Esophagus muscularis mucosa (tissue), 4 donors: ENCODE data around the gene TRAF1. TPM values are rescaled to one million over a fixed set of nuclear protein-coding genes. Genes with fewer than 3 reads are reported as not detected.

Source experiments
- DNase-seq: peaks from one replicate; pipeline ENCODE4 v3.0.0-alpha.2; 2017; ENCODE audit errors: extremely low spot score
- H3K27ac ChIP-seq, 4 donors: fragments of 200-600 bp; sonication (generic); replicated peaks in 1 of 4; 1 replicate in 3 of 4; 2 replicates in 1 of 4; pipeline ENCODE4 v1.5.1; 2016 to 2019; ENCODE audit warnings: mild to moderate bottlenecking in 1 of 4
- H3K27me3 ChIP-seq, 4 donors: fragments of 200-600 bp; sonication (generic); one replicate each; pipeline versions ENCODE4 v1.5.1 to v1.6.0; 2016 to 2019
- H3K36me3 ChIP-seq, 4 donors: fragments of 200-600 bp; sonication (generic); one replicate each; pipeline ENCODE4 v1.5.1; 2016 to 2019
- H3K4me1 ChIP-seq, 4 donors: fragments of 200-600 bp; sonication (generic); one replicate each; pipeline ENCODE4 v1.5.1; 2016 to 2019
- H3K4me3 ChIP-seq, 4 donors: fragments of 200-600 bp; sonication (generic); 1 replicate in 2 of 4; 2 replicates in 2 of 4; pipeline ENCODE4 v1.5.1; 2016 to 2019; ENCODE audit warnings: mild to moderate bottlenecking in 4 of 4, moderate library complexity in 1 of 4
- H3K9me3 ChIP-seq, 4 donors: fragments of 200-600 bp; sonication (generic); 1 replicate in 3 of 4; 2 replicates in 1 of 4; pipeline ENCODE4 v1.5.1; 2016 to 2019
- EP300 ChIP-seq: sonication (generic); formaldehyde crosslinking; IDR thresholded peaks from one replicate; pipeline ENCODE4 v1.6.1; 2017; ENCODE audit warnings: antibody characterized with exemption
- POLR2A ChIP-seq: fragments of 450-650 bp; IDR thresholded peaks from one replicate; pipeline ENCODE4 v1.6.1; 2017; ENCODE audit warnings: antibody characterized with exemption, moderate library complexity, mild to moderate bottlenecking, low read depth
- POLR2AphosphoS5 ChIP-seq, 2 donors: sonication (generic); formaldehyde crosslinking; IDR thresholded peaks; one replicate each; pipeline ENCODE4 v1.6.1; 2017; ENCODE audit warnings: antibody characterized with exemption in 2 of 2
- WGBS: methylation state at CpG from one replicate; pipeline ENCODE4 v1.1.5; 2018; 5-methylcytosine and 5-hydroxymethylcytosine counted together
- intact Hi-C: fragments of 100-400 bp; cut with DNase I; formaldehyde crosslinking; loops from one replicate; pipeline ENCODE4 v1.15.1; 2023
- total RNA-seq, 4 donors: library from RNA; depleted of rRNA; stranded (reverse); fragments of >200 nt; gene quantifications; one replicate each; pipeline versions ENCODE4 v1.1.0 to v1.2.1, GENCODE V29; 2016
- TF ChIP-seq, protein P1 (sequence below), 3 experiments: fragments of 200-600 bp in 2 of 3; fragments of 450-650 bp in 1 of 3; sonication (generic) in 2 of 3; IDR thresholded peaks; one replicate each; pipeline ENCODE4 v1.5.1; 2017 to 2019; ENCODE audit warnings: antibody characterized with exemption in 3 of 3, mild to moderate bottlenecking in 2 of 3, moderate library complexity in 1 of 3

The TRAF1 gene
- total RNA-seq, 4 donors from 2014 or later, result 4.0 to 7.4 (median 5.5) TPM

GRCh38 chr9:120878188-120879130 lies 48.1 kb downstream of the TRAF1 start:
- Histone ChIP-seq H3K27ac (peak overlapping the region in 3 of 4 donors; percentile 95 to 100 (median 99)), H3K36me3 (peaks cover 7 to 16% (median 10%) of the 10 kb centered on the region in 4 donors), H3K27me3 (peaks cover 0 to 4% (median 0%) of the 10 kb centered on the region in 4 donors), H3K4me3 (peak overlapping the region in 3 of 4 donors; percentile 70 to 97 (median 86)), H3K9me3 (no peaks in the 10 kb centered on the region), H3K4me1 (peaks cover 15 to 30% (median 21%) of the 10 kb centered on the region in 4 donors)
- 84% methylated on average over 8 of the region's 8 CpGs for WGBS
- TF ChIP-seq POLR2A, result no peak
- no peak for TF ChIP-seq EP300
- TF ChIP-seq POLR2AphosphoS5 (IDR thresholded peaks at IDR 0.05), result no peak
- TF ChIP-seq, protein P1, sequence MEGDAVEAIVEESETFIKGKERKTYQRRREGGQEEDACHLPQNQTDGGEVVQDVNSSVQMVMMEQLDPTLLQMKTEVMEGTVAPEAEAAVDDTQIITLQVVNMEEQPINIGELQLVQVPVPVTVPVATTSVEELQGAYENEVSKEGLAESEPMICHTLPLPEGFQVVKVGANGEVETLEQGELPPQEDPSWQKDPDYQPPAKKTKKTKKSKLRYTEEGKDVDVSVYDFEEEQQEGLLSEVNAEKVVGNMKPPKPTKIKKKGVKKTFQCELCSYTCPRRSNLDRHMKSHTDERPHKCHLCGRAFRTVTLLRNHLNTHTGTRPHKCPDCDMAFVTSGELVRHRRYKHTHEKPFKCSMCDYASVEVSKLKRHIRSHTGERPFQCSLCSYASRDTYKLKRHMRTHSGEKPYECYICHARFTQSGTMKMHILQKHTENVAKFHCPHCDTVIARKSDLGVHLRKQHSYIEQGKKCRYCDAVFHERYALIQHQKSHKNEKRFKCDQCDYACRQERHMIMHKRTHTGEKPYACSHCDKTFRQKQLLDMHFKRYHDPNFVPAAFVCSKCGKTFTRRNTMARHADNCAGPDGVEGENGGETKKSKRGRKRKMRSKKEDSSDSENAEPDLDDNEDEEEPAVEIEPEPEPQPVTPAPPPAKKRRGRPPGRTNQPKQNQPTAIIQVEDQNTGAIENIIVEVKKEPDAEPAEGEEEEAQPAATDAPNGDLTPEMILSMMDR (IDR thresholded peaks at IDR 0.05), result no peak
- intact Hi-C loops, result no loop called here
- no peak for DNase-seq

DNA sequence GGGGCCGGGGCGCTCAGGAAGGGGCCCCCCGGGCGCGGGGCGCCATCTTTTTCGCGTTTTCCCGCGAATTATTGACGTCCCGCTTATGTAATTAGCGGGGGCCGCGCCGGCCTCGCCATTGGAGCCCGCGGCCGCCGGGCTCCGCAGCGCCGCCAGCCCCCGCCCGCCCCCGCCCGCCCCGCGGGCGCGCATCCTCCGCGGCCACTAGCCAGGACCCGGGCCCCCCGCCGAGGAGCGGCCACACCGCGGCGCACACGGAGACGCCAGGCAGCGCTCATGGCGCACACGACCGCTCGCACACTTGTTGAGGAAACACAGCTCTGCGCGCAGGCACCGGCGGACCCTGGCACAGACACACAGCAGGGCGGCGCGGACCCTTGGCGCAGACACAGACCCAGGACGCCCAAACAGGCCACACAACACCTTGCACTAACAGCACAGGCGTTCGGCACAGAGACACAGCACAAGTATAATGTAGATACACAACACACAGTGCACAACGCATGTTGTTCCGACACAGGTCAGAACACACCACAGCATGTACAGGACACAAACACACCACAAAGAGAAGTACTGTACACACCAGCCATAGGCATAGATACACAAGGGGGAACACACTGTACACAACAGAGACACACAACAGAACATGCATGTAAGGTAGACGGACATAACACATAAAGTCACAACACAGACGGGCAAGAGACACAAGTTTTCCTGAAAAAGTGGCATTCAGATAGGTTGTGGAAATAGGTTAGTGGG lies 49.1 kb downstream of the TRAF1 start:
- Histone ChIP-seq H3K4me1 (peaks cover 15 to 30% (median 21%) of the 10 kb centered on the region in 4 donors), H3K4me3 (peak overlapping the region; percentile 70 to 97 (median 86)), H3K36me3 (peaks cover 8 to 26% (median 19%) of the 10 kb centered on the region in 4 donors), H3K27me3 (peaks cover 0 to 4% (median 0%) of the 10 kb centered on the region in 4 donors), H3K9me3 (no peaks in the 10 kb centered on the region), H3K27ac (peak overlapping the region; percentile 95 to 100 (median 99))
- intact Hi-C loops, result loop anchor here (2.0 kb wide), 1 partner anchor 49 kb away; the partner anchor contains the start of gene TRAF1
- DNase-seq, result no peak
- TF ChIP-seq, protein P1 (IDR thresholded peaks at IDR 0.05), result peak in 2 of 3 experiments; percentile 9 to 10
- TF ChIP-seq POLR2AphosphoS5 (IDR thresholded peaks at IDR 0.05) (peak; percentile 62 to 64), POLR2A (no peak)
- 8% methylated on average over 13 of the region's 63 CpGs for WGBS

DNA sequence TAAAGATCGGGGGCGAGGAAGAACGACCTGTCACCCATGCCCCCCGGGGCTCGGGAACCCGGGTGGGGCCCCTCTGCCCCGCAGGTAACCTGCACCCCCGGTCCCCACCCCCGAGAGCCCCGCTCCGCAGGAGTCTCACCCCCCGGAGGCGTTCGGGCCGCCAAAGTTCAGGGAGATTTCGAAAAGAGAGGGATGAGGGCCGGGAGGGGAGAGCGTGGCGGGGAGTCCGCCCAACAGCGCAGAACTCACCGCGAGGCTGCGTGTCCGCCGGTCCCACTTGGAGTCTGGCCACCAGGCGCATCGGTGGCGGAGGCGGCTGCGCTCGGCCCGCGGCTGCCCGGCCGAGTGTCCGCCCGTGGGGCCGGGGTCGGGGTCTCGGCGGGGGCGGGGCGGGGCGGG lies 49.8 kb downstream of the TRAF1 start, which contains the start of gene PHF19:
Gene PHF19 (minus strand): TSS at position 347 of the 399 bp plus-strand sequence. CDS start 2,447 bp downstream, outside the sequence.
- TF ChIP-seq POLR2AphosphoS5 (IDR thresholded peaks at IDR 0.05), result no peak
- TF ChIP-seq, protein P1 (IDR thresholded peaks at IDR 0.05), result no peak
- no peak for TF ChIP-seq EP300
- no peak for TF ChIP-seq POLR2A
- no peak for DNase-seq
- WGBS, result 1% methylated on average over 25 of the region's 45 CpGs
- intact Hi-C loops, result loop anchor here (2.0 kb wide), 1 partner anchor 50 kb away; the partner anchor contains the start of gene TRAF1
- Histone ChIP-seq H3K36me3 (peaks cover 8 to 31% (median 26%) of the 10 kb centered on the region in 4 donors), H3K4me1 (peaks cover 15 to 30% (median 21%) of the 10 kb centered on the region in 4 donors), H3K9me3 (no peaks in the 10 kb centered on the region), H3K27me3 (peaks cover 0 to 4% (median 0%) of the 10 kb centered on the region in 4 donors), H3K4me3 (peak within 1 kb of the TSS; percentile 70 to 97 (median 86)), H3K27ac (peak within 1 kb of the TSS; percentile 95 to 100 (median 99))

GRCh38 chr9:120875954-120876841 lies 50.4 kb downstream of the TRAF1 start:
- Histone ChIP-seq H3K27me3 (peaks cover 0 to 4% (median 0%) of the 10 kb centered on the region in 4 donors), H3K4me1 (peaks cover 15 to 30% (median 21%) of the 10 kb centered on the region in 4 donors), H3K9me3 (no peaks in the 10 kb centered on the region), H3K4me3 (peak overlapping the region; percentile 70 to 97 (median 86)), H3K27ac (peak overlapping the region; percentile 95 to 100 (median 99)), H3K36me3 (peaks cover 8 to 34% (median 28%) of the 10 kb centered on the region in 4 donors)
- peak; percentile 97 for DNase-seq
- TF ChIP-seq POLR2A, result no peak
- TF ChIP-seq, protein P1 (IDR thresholded peaks at IDR 0.05), result peak in 1 of 3 experiments; percentile 7
- peak; percentile 80 to 84 for TF ChIP-seq POLR2AphosphoS5 (IDR thresholded peaks at IDR 0.05)
- TF ChIP-seq EP300, result no peak
- 3% methylated on average over 26 of the region's 65 CpGs for WGBS
- intact Hi-C loops, result loop anchor here (2.0 kb wide), 1 partner anchor 51 kb away; the partner anchor contains the start of gene TRAF1
